Fibroblast of skin of back (primary cell): ENCODE measurements around the gene USP3.
A peak's percentile ranks its signal among the peaks of the same experiment; 100 is the strongest.

ENCODE experiments used
- DNase-seq: peaks from one replicate; pipeline ENCODE4 v3.0.0-alpha.2; 2013

USP3 gene

GRCh38 chr15:63497642-63498467 lies 6.5 kb upstream of the USP3 start:
- no peak for DNase-seq

- DNase-seq, result no peak
These were observed 5.2 kb upstream of the USP3 start for GRCh38 chr15:63499175-63499549.

- DNase-seq, result no peak
These were observed 4.8 kb upstream of the USP3 start for GRCh38 chr15:63499611-63500010.

- no peak for DNase-seq
These were observed 3.8 kb upstream of the USP3 start for GRCh38 chr15:63500265-63501250.

GRCh38 chr15:63501256-63502089 lies 2.9 kb upstream of the USP3 start:
- DNase-seq, result peak; percentile 84

GRCh38 chr15:63502137-63502766 lies 2.1 kb upstream of the USP3 start:
- DNase-seq, result no peak

GRCh38 chr15:63502843-63503738 lies 1.3 kb upstream of the USP3 start:
- DNase-seq, result peak; percentile 38

- peak; percentile 76 for DNase-seq
These were observed 600 bp upstream of the USP3 start for GRCh38 chr15:63503739-63504246.

- DNase-seq, result peak; percentile 70
These were observed 817 bp downstream of the USP3 start for GRCh38 chr15:63504979-63505841.

- no peak for DNase-seq
These were observed 1.4 kb downstream of the USP3 start for GRCh38 chr15:63505842-63506222.

- DNase-seq, result no peak
These were observed 2.2 kb downstream of the USP3 start for GRCh38 chr15:63506537-63507035.

- DNase-seq, result no peak
These were observed 3.8 kb downstream of the USP3 start for GRCh38 chr15:63507878-63508818.

GRCh38 chr15:63509056-63509954 lies 4.9 kb downstream of the USP3 start:
- DNase-seq, result peak; percentile 50

- peak; percentile 83 for DNase-seq
These were observed 5.9 kb downstream of the USP3 start for GRCh38 chr15:63509955-63510940.

GRCh38 chr15:63512148-63512547 lies 7.8 kb downstream of the USP3 start:
- DNase-seq, result no peak

- DNase-seq, result no peak
These were observed 8.9 kb downstream of the USP3 start for GRCh38 chr15:63513271-63513670.
